DOHH2 (cell line): ENCODE data around the gene MAP7D3.

Experiments used
- EZH2phosphoT487 ChIP-seq: fragments of 200-600 bp; sonication (generic); IDR thresholded peaks from 2 replicates; pipeline ENCODE4 v1.6.1; 2017; ENCODE audit warnings: borderline replicate concordance, mild to moderate bottlenecking, antibody characterized with exemption, low read length, moderate library complexity, mixed read lengths
- TF ChIP-seq, protein P1 (sequence below): fragments of 200-600 bp; sonication (generic); IDR thresholded peaks from one replicate; pipeline ENCODE4 v1.5.1; 2014; ENCODE audit warnings: antibody characterized with exemption, mild to moderate bottlenecking, low read depth, low read length; ENCODE audit not compliant: poor library complexity, severe bottlenecking

DNA sequence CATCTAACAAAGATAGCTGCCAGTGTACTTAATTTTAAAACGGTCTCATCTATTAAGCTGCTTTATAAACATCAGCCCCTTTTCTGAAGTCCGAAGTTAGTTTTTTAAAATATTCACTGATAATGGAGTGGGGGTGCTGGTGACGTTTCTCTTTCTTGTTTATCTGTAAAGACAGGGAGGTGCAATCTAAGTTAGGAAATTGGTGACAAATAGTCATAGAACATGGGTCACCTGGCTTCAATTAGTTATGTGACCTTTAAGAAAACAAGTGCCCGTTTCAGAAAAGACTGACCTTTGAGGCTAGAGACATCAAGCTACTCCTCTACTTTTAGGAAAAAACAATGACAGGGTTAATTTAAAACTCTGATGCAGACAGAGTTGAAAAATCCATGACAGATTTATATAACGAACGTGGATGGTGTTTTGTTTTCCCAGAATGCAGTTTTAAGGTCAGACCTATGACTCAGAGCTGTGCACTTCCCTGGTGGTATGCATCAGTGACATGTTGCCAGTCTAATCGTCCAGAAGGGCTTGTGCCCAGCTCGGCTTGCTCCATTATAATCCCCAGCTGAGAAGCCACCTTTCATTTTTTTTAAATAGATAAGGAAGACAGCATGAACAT, 65.7 kb downstream of the MAP7D3 start:
- TF ChIP-seq, protein P1, sequence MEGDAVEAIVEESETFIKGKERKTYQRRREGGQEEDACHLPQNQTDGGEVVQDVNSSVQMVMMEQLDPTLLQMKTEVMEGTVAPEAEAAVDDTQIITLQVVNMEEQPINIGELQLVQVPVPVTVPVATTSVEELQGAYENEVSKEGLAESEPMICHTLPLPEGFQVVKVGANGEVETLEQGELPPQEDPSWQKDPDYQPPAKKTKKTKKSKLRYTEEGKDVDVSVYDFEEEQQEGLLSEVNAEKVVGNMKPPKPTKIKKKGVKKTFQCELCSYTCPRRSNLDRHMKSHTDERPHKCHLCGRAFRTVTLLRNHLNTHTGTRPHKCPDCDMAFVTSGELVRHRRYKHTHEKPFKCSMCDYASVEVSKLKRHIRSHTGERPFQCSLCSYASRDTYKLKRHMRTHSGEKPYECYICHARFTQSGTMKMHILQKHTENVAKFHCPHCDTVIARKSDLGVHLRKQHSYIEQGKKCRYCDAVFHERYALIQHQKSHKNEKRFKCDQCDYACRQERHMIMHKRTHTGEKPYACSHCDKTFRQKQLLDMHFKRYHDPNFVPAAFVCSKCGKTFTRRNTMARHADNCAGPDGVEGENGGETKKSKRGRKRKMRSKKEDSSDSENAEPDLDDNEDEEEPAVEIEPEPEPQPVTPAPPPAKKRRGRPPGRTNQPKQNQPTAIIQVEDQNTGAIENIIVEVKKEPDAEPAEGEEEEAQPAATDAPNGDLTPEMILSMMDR, result no peak
- TF ChIP-seq EZH2phosphoT487, result no peak
